Measurements from ENCODE around the gene HIF1A.

DNA sequence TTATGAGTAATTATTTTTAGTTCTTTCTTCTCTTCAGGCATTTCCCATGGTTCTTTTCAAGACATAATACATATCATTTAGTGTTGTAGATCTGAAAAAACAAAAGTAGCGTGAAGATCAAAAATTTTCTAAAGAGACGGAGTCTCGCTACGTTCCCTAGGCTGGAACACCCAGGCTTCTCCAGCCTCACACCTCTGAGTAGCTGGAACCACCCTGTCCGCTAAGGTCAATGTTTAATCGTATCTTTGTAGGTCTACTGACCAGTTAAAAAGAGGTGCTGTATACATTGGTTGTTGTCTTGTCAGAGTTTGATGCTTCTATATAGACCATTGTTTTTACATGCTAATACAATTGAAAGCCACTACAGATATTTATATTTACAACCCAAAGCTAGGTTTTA, 1.3 kb upstream of the HIF1A start:
- TF ChIP-seq POLR2AphosphoS5 (IDR thresholded peaks at IDR 0.05; ENCODE audit: low read depth, low read length) = no peak
- TF ChIP-seq POU2F2 (IDR thresholded peaks at IDR 0.05; ENCODE audit: low read depth, low read length) = no peak
- TF ChIP-seq POLR2A (IDR thresholded peaks at IDR 0.05; ENCODE audit: low read depth, low read length) = no peak
- no peak for TF ChIP-seq TAF1 (IDR thresholded peaks at IDR 0.05; ENCODE audit: low read depth, low read length)
- no peak for TF ChIP-seq PAX5 (IDR thresholded peaks at IDR 0.05; ENCODE audit: insufficient read depth, low read length, severe bottlenecking)
- no peak for TF ChIP-seq SPI1 (IDR thresholded peaks at IDR 0.05; ENCODE audit: low read depth, low read length)
